Measurements from ENCODE around the gene NUP210. TPM values are rescaled to one million over a fixed set of nuclear protein-coding genes. Genes with fewer than 3 reads are reported as not detected.

Gene NUP210
- total and polyA plus RNA-seq, 2 of the 13 experiments (the other 11 are each of a cell fraction or from before 2014, with no cell fraction given), result 31.6 to 35.2 TPM

DNA sequence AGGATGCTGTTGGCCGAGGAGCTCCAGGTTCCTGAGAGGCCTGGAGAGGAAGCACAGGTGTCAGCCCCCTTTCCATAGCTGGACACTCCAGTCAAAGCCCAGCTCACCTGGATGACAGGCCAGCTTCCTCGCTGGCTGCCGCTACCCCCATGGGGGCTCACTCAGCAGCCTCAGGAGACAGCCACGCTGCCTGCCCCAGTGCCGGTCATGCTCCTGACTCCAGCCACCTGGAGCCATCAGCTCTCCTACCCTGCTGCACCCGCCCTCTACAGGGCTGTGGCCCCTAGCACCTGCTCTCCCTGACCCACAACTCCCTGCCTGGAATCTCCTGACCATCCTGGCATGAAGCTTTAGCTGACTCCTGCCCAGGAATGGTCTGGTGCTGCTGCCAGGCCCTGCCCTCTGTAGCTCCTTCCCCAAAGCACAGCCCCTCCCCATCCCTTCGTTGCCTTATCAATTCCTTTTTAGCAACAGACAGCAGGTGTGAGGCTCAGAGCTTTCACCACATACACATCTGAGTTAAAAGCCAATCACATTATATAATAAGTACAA, 94.2 kb downstream of the NUP210 start (continued):
- no peak for TF ChIP-seq ZNF10 (CRISPR knock-in tag; IDR thresholded peaks at IDR 0.05; ENCODE audit: borderline replicate concordance, low read depth)
- TF ChIP-seq NFE2L2 (IDR thresholded peaks at IDR 0.05; ENCODE audit: low read length), result no peak
- no peak for TF ChIP-seq ZNF382 (CRISPR knock-in tag; IDR thresholded peaks at IDR 0.05; ENCODE audit: borderline replicate concordance)
- TF ChIP-seq, protein P1, sequence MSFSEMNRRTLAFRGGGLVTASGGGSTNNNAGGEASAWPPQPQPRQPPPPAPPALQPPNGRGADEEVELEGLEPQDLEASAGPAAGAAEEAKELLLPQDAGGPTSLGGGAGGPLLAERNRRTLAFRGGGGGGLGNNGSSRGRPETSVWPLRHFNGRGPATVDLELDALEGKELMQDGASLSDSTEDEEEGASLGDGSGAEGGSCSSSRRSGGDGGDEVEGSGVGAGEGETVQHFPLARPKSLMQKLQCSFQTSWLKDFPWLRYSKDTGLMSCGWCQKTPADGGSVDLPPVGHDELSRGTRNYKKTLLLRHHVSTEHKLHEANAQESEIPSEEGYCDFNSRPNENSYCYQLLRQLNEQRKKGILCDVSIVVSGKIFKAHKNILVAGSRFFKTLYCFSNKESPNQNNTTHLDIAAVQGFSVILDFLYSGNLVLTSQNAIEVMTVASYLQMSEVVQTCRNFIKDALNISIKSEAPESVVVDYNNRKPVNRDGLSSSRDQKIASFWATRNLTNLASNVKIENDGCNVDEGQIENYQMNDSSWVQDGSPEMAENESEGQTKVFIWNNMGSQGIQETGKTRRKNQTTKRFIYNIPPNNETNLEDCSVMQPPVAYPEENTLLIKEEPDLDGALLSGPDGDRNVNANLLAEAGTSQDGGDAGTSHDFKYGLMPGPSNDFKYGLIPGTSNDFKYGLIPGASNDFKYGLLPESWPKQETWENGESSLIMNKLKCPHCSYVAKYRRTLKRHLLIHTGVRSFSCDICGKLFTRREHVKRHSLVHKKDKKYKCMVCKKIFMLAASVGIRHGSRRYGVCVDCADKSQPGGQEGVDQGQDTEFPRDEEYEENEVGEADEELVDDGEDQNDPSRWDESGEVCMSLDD (CRISPR knock-in tag; IDR thresholded peaks at IDR 0.05; ENCODE audit: borderline replicate concordance), result no peak
- no peak for TF ChIP-seq ZNF12 (CRISPR knock-in tag; IDR thresholded peaks at IDR 0.05)

- intact Hi-C loops (cut with micrococcal nuclease; ENCODE audit: unreplicated experiment), result no loop called here
- ChIA-PET CTCF (ENCODE audit: low intra/inter-chr PET ratio, low total read pairs) (no interaction called here), POLR2A (no interaction called here)
- H3K4me2 ChIP-seq (ENCODE audit: low read depth, low read length), result no peak overlapping the region
- H3K79me2 ChIP-seq (ENCODE audit: insufficient read depth, low read length), result no peaks in the 10 kb centered on the region
- H3K4me1 ChIP-seq (ENCODE audit: insufficient read depth, low read length), result no peaks in the 10 kb centered on the region
- no peak overlapping the region for H3K27ac ChIP-seq (ENCODE audit: extremely low read length, insufficient read depth, low read length)
- no peaks in the 10 kb centered on the region for H4K20me1 ChIP-seq (ENCODE audit: insufficient read depth, low read length)
- in situ Hi-C loops (cut with HindIII; ENCODE audit: extremely low pct_ligation_motif_present, low pct_unique_long_range_greater_than_20kb), result no loop called here
- ATAC-seq (no peak), FAIRE-seq (no peak), DNase-seq (ENCODE audit: low spot score) (no peak)
- no peak overlapping the region for H2AFZ ChIP-seq (ENCODE audit: low read length)
- no peaks in the 10 kb centered on the region for H3K9me3 ChIP-seq (ENCODE audit: low read length)
- no TSS peak for BruUV-seq (replicated peaks)
- no peak overlapping the region for H3K9ac ChIP-seq (ENCODE audit: insufficient read depth, low read depth, low read length)
- H3K4me3 ChIP-seq (replicated peaks in 1 of 3; ENCODE audit: insufficient read depth in 1 of 3, low read depth in 2 of 3, low read length in 3 of 3), result no peak overlapping the region
- H3K36me3 ChIP-seq (replicated peaks in 1 of 2; ENCODE audit: control insufficient read depth in 1 of 2, insufficient read depth in 2 of 2, low read length in 2 of 2), result peaks cover 44 to 94% of the 10 kb centered on the region in 2 experiments
- 95% methylated on average over 9 of the region's 11 CpGs for WGBS (ENCODE audit: low lambda C conversion rate)
- no peaks in the 10 kb centered on the region for H3K27me3 ChIP-seq (ENCODE audit: control insufficient read depth in 1 of 2, insufficient read depth in 2 of 2, low read length in 2 of 2)
- TF ChIP-seq NCOR1 (IDR thresholded peaks at IDR 0.05; ENCODE audit: borderline replicate concordance, low read length) (no peak), RFXAP (CRISPR knock-in tag; IDR thresholded peaks at IDR 0.05; ENCODE audit: borderline replicate concordance) (no peak), CBX1 (IDR thresholded peaks at IDR 0.05; ENCODE audit: low read depth) (no peak), ZNF792 (CRISPR knock-in tag; IDR thresholded peaks at IDR 0.05) (no peak), ERF (CRISPR knock-in tag; IDR thresholded peaks at IDR 0.05) (no peak), ZNF207 (IDR thresholded peaks at IDR 0.05; ENCODE audit: borderline replicate concordance) (no peak), TBP (CRISPR knock-in tag; IDR thresholded peaks at IDR 0.05) (no peak), ZNF44 (CRISPR knock-in tag; IDR thresholded peaks at IDR 0.05) (no peak), RBFOX2 (IDR thresholded peaks at IDR 0.05; ENCODE audit: low read depth, low read length) (no peak), TCF7 (IDR thresholded peaks at IDR 0.05; ENCODE audit: low read depth) (no peak), GFI1 (CRISPR knock-in tag; IDR thresholded peaks at IDR 0.05; ENCODE audit: borderline replicate concordance) (no peak), ARHGAP35 (CRISPR knock-in tag; IDR thresholded peaks at IDR 0.05; ENCODE audit: borderline replicate concordance) (no peak), ATF3 (CRISPR knock-in tag; IDR thresholded peaks at IDR 0.05) (no peak), SP140L (CRISPR knock-in tag; IDR thresholded peaks at IDR 0.05; ENCODE audit: borderline replicate concordance) (no peak)
- TF ChIP-seq, protein P2, sequence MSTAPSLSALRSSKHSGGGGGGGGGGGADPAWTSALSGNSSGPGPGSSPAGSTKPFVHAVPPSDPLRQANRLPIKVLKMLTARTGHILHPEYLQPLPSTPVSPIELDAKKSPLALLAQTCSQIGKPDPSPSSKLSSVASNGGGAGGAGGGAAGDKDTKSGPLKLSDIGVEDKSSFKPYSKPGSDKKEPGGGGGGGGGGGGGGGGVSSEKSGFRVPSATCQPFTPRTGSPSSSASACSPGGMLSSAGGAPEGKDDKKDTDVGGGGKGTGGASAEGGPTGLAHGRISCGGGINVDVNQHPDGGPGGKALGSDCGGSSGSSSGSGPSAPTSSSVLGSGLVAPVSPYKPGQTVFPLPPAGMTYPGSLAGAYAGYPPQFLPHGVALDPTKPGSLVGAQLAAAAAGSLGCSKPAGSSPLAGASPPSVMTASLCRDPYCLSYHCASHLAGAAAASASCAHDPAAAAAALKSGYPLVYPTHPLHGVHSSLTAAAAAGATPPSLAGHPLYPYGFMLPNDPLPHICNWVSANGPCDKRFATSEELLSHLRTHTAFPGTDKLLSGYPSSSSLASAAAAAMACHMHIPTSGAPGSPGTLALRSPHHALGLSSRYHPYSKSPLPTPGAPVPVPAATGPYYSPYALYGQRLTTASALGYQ (CRISPR knock-in tag; IDR thresholded peaks at IDR 0.05), result no peak
These were observed 95.2 kb downstream of the NUP210 start for GRCh38 chr3:13324835-13325501.

Measured in HepG2 (cell line).